PC-9 (cell line): ENCODE measurements around the gene STX5. TPM values are rescaled to one million over a fixed set of nuclear protein-coding genes. Genes with fewer than 3 reads are reported as not detected.
"Not testable (repeated sequence)": the region's sequence is repeated elsewhere in the genome, so short reads cannot be mapped to it uniquely, and the experiment has no call there.

Experiments used
- BruUV-seq: library from RNA; stranded (reverse); fragments of 400-500 nt; replicated peaks from 2 replicates; lab custom pipeline; 2021; lab: Mats Ljungman, UMichigan
- CTCF ChIA-PET: fragments of 300-600 bp; sonication (Branson Sonifier 250); formaldehyde crosslinking; loops from one replicate; lab custom pipeline; 2022; ENCODE audit warnings: antibody characterized with exemption; lab: Charles Lee
- POLR2A ChIA-PET: fragments of 300-600 bp; sonication (Branson Sonifier 250); formaldehyde crosslinking; loops from one replicate; lab custom pipeline; 2022; ENCODE audit warnings: antibody characterized with exemption; ENCODE audit not compliant: unreplicated experiment; lab: Charles Lee
- DNase-seq, 2 experiments: peaks; one replicate each; pipeline versions ENCODE4 v3.0.0 to v3.0.0-alpha.2; 2015 to 2022; ENCODE audit warnings: mixed read lengths in 1 of 2
- H2AFZ ChIP-seq: fragments of 200-600 bp; sonication (generic); 2 replicates; pipeline ENCODE4 v1.8.1; 2017; ENCODE audit warnings: antibody characterized with exemption
- H3F3A ChIP-seq: fragments of 200-600 bp; sonication (generic); 2 replicates; pipeline ENCODE4 v1.8.1; 2017; ENCODE audit warnings: antibody characterized with exemption, mild to moderate bottlenecking, low read depth; ENCODE audit not compliant: insufficient read depth
- H3K27ac ChIP-seq: fragments of 200-600 bp; sonication (generic); 2 replicates; pipeline ENCODE4 v1.6.1; 2016; ENCODE audit warnings: mixed run types
- H3K27me3 ChIP-seq: fragments of 200-600 bp; sonication (generic); 2 replicates; pipeline ENCODE4 v1.6.1; 2016; ENCODE audit warnings: low read depth, mixed run types; ENCODE audit not compliant: insufficient read depth
- H3K36me3 ChIP-seq: fragments of 200-600 bp; sonication (generic); 2 replicates; pipeline ENCODE4 v1.6.1; 2016; ENCODE audit warnings: low read depth, mixed run types
- H3K4me1 ChIP-seq: fragments of 200-600 bp; sonication (generic); replicated peaks from 2 replicates; pipeline ENCODE4 v1.6.1; 2016; ENCODE audit warnings: mixed run types; ENCODE audit not compliant: insufficient read depth
- H3K4me2 ChIP-seq: fragments of 200-600 bp; sonication (generic); 2 replicates; pipeline ENCODE4 v1.6.1; 2017; ENCODE audit warnings: mixed run types
- H3K4me3 ChIP-seq: fragments of 200-600 bp; sonication (generic); 2 replicates; pipeline ENCODE4 v1.6.1; 2016; ENCODE audit warnings: mixed run types
- H3K79me2 ChIP-seq: fragments of 200-600 bp; sonication (generic); 2 replicates; pipeline ENCODE4 v1.6.1; 2017; ENCODE audit warnings: low read depth, mixed run types
- H3K9me2 ChIP-seq: fragments of 200-600 bp; sonication (generic); 2 replicates; pipeline ENCODE4 v1.8.1; 2017; ENCODE audit warnings: mild to moderate bottlenecking; ENCODE audit not compliant: insufficient read depth
- H3K9me3 ChIP-seq: fragments of 200-600 bp; sonication (generic); 2 replicates; pipeline ENCODE4 v1.8.1; 2016; ENCODE audit warnings: low read depth; ENCODE audit not compliant: insufficient read depth
- H4K20me1 ChIP-seq: fragments of 200-600 bp; sonication (generic); 2 replicates; pipeline ENCODE4 v1.8.1; 2017; ENCODE audit not compliant: insufficient read depth
- CTCF ChIP-seq: fragments of 200-600 bp; sonication (generic); conservative IDR thresholded peaks from 2 replicates; pipeline ENCODE4 v1.6.1; 2017; ENCODE audit warnings: mixed run types, antibody characterized with exemption, mild to moderate bottlenecking, moderate library complexity
- EZH2 ChIP-seq: fragments of 200-600 bp; sonication (generic); IDR thresholded peaks from 2 replicates; pipeline ENCODE4 v1.8.0; 2017; ENCODE audit warnings: antibody characterized with exemption, low read depth
- intact Hi-C: fragments of 100-400 bp; cut with micrococcal nuclease; formaldehyde crosslinking; loops from one replicate; pipeline ENCODE4 v1.10.0; 2022; ENCODE audit not compliant: unreplicated experiment
- total RNA-seq: library from RNA; stranded (reverse); gene quantifications from 2 replicates; pipeline ENCODE4 v1.2.3, GENCODE V29; 2021

Gene STX5
- total RNA-seq, 1 experiment from 2014 or later = 65.8 TPM

- peak in 1 of 2 experiments; percentile 3 for DNase-seq
- ChIA-PET POLR2A (interaction anchor here (0.6 to 1.3 kb wide), 6 partner anchors 9 to 168 kb away, joined by 5 to 19 read pairs (median 10); partner anchors contain the start of genes C11orf98, CSKMT, HNRNPUL2 and ZBTB3), CTCF (interaction anchor here (1.0 kb wide), 1 partner anchor 48 kb away, joined by 5 read pairs; the partner anchor contains the start of gene SLC3A2)
- peaks cover 17% of the 10 kb centered on the region for H4K20me1 ChIP-seq
- peak within 1 kb of the TSS; percentile 100 for H3K4me3 ChIP-seq
- peaks cover 39% of the 10 kb centered on the region for H3F3A ChIP-seq
- intact Hi-C loops = loop anchor here (1.0 to 2.0 kb wide), 2 partner anchors 27 to 452 kb away; partner anchors contain the start of gene NXF1
- peak within 1 kb of the TSS; percentile 77 for H3K27ac ChIP-seq
- peaks cover 66% of the 10 kb centered on the region for H3K79me2 ChIP-seq
- peaks cover 22% of the 10 kb centered on the region for H3K4me1 ChIP-seq
- peak within 1 kb of the TSS; percentile 76 for H2AFZ ChIP-seq
- TSS peak; percentile 82 for BruUV-seq
- no peaks in the 10 kb centered on the region for H3K9me3 ChIP-seq
- TF ChIP-seq CTCF = no peak
- H3K4me2 ChIP-seq = peak within 1 kb of the TSS; percentile 100
- peaks cover 33% of the 10 kb centered on the region for H3K36me3 ChIP-seq
- no peaks in the 10 kb centered on the region for H3K9me2 ChIP-seq
- no peaks in the 10 kb centered on the region for H3K27me3 ChIP-seq
Observed at GRCh38 chr11:62832336-62833234, 734 bp upstream of the STX5 start, which contains the start of gene TEX54. Gene TEX54, minus strand, starts transcription at chr11:62832841.

GRCh38 chr11:62830904-62831519, 839 bp downstream of the STX5 start:
- H4K20me1 ChIP-seq = peaks cover 24% of the 10 kb centered on the region
- peak overlapping the region; percentile 100 for H3K4me3 ChIP-seq
- intact Hi-C loops = loop anchor here (1.0 to 2.0 kb wide), 2 partner anchors 8 to 44 kb away; partner anchors contain the start of genes TMEM179B and WDR74
- no TSS peak for BruUV-seq
- H3K27me3 ChIP-seq = no peaks in the 10 kb centered on the region
- peaks cover 57% of the 10 kb centered on the region for H3K79me2 ChIP-seq
- CTCF ChIA-PET = interaction anchor here (0.5 kb wide), 1 partner anchor 234 kb away, joined by 3 read pairs; no protein-coding TSS in a partner anchor
- H3K4me1 ChIP-seq = peaks cover 22% of the 10 kb centered on the region
- peaks cover 26% of the 10 kb centered on the region for H3F3A ChIP-seq
- no peaks in the 10 kb centered on the region for H3K9me3 ChIP-seq
- H2AFZ ChIP-seq = peak overlapping the region; percentile 76
- peaks cover 30% of the 10 kb centered on the region for H3K36me3 ChIP-seq
- no peaks in the 10 kb centered on the region for H3K9me2 ChIP-seq
- peak overlapping the region; percentile 100 for H3K4me2 ChIP-seq
- TF ChIP-seq CTCF (no peak), EZH2 (no peak)
- DNase-seq = peak in 1 of 2 experiments; percentile 32
- H3K27ac ChIP-seq = peak overlapping the region; percentile 77
- POLR2A ChIA-PET = interaction anchor here (0.6 to 0.7 kb wide), 3 partner anchors 10 to 275 kb away, joined by 3 to 5 read pairs (median 3); partner anchors contain the start of genes C11orf98 and CSKMT

- Histone ChIP-seq H3K4me1 (peaks cover 18% of the 10 kb centered on the region), H3F3A (peaks cover 13% of the 10 kb centered on the region; the same call in 1 of the 2 replicates), H3K36me3 (peaks cover 51% of the 10 kb centered on the region), H3K79me2 (peaks cover 46% of the 10 kb centered on the region), H4K20me1 (peaks cover 24% of the 10 kb centered on the region)
- H3K9me3 ChIP-seq, BruUV-seq, H3K4me3 ChIP-seq, H3K27ac ChIP-seq, H2AFZ ChIP-seq, H3K9me2 ChIP-seq, H3K27me3 ChIP-seq, H3K4me2 ChIP-seq, intact Hi-C loops, CTCF ChIA-PET: not testable (repeated sequence)
- DNase-seq = peak in 1 of 2 experiments; percentile 33
- POLR2A ChIA-PET = interaction anchor here (0.5 kb wide), 1 partner anchor 1435 kb away, joined by 3 read pairs; no protein-coding TSS in a partner anchor
Observed at GRCh38 chr11:62828130-62828529, 3.7 kb downstream of the STX5 start.
